HG03196 (cell line): ENCODE results near the gene EEF1B2.
"Not testable (repeated sequence)": the region's sequence is repeated elsewhere in the genome, so short reads cannot be mapped to it uniquely, and the experiment has no call there.

Experiments used
- ATAC-seq: cut with Tn5 transposase; IDR thresholded peaks from one replicate; pipeline ENCODE4 v1.9.1; 2021; ENCODE audit not compliant: unreplicated experiment

Gene EEF1B2

GRCh38 chr2:206163251-206163880 is 3.7 kb downstream of the EEF1B2 start:
- ATAC-seq: no peak

GRCh38 chr2:206164261-206164862 is 4.7 kb downstream of the EEF1B2 start:
- ATAC-seq: no peak

- ATAC-seq: not testable (repeated sequence)
These were observed 8.5 kb downstream of the EEF1B2 start for GRCh38 chr2:206168230-206168629.

- not testable (repeated sequence) for ATAC-seq
These were observed 12.1 kb downstream of the EEF1B2 start for GRCh38 chr2:206171624-206172397.

- no peak for ATAC-seq
These were observed 13.5 kb downstream of the EEF1B2 start for GRCh38 chr2:206173147-206173546.

- ATAC-seq: no peak
These were observed 16.4 kb downstream of the EEF1B2 start for GRCh38 chr2:206176121-206176520.

- no peak for ATAC-seq
These were observed 17.2 kb downstream of the EEF1B2 start for GRCh38 chr2:206176901-206177300.

- ATAC-seq: not testable (repeated sequence)
These were observed 21.8 kb downstream of the EEF1B2 start for GRCh38 chr2:206181526-206181925.

GRCh38 chr2:206189691-206190090 is 30.0 kb downstream of the EEF1B2 start:
- no peak for ATAC-seq

- no peak for ATAC-seq
These were observed 30.4 kb downstream of the EEF1B2 start for GRCh38 chr2:206190111-206190510.

- ATAC-seq: no peak
These were observed 31.0 kb downstream of the EEF1B2 start for GRCh38 chr2:206190689-206191088.

GRCh38 chr2:206192157-206192556 is 32.5 kb downstream of the EEF1B2 start:
- ATAC-seq: no peak

- ATAC-seq: no peak
These were observed 34.1 kb downstream of the EEF1B2 start for GRCh38 chr2:206193671-206194357.

- ATAC-seq: no peak
These were observed 39.0 kb downstream of the EEF1B2 start for GRCh38 chr2:206198677-206199076.

- ATAC-seq: no peak
These were observed 41.6 kb downstream of the EEF1B2 start for GRCh38 chr2:206201075-206201848.

GRCh38 chr2:206202446-206202845 is 42.8 kb downstream of the EEF1B2 start:
- no peak for ATAC-seq

GRCh38 chr2:206203331-206203730 is 43.6 kb downstream of the EEF1B2 start:
- no peak for ATAC-seq

- ATAC-seq: no peak
These were observed 45.0 kb downstream of the EEF1B2 start for GRCh38 chr2:206204710-206205109.

GRCh38 chr2:206207316-206207715 is 47.6 kb downstream of the EEF1B2 start:
- ATAC-seq: not testable (repeated sequence)

GRCh38 chr2:206208900-206209299 is 49.2 kb downstream of the EEF1B2 start:
- ATAC-seq: no peak
